NCI-H146 treated with DMSO at 0.1 percent for 48 hours (cell line): Measurements from ENCODE around the gene SNRPD3.
"Not testable (repeated sequence)": the region's sequence is repeated elsewhere in the genome, so short reads cannot be mapped to it uniquely, and the experiment has no call there.

Experiments used
- DNase-seq: peaks from one replicate; lab custom pipeline; 2025; ENCODE audit not compliant: unreplicated experiment; lab: John Stamatoyannopoulos, UW

SNRPD3 gene

GRCh38 chr22:24607429-24607983 is 51.7 kb downstream of the SNRPD3 start:
- DNase-seq: not testable (repeated sequence)

GRCh38 chr22:24608327-24608726 is 52.5 kb downstream of the SNRPD3 start:
- not testable (repeated sequence) for DNase-seq

- DNase-seq: not testable (repeated sequence)
These were observed 54.1 kb downstream of the SNRPD3 start for GRCh38 chr22:24609888-24610287.

- not testable (repeated sequence) for DNase-seq
These were observed 59.0 kb downstream of the SNRPD3 start for GRCh38 chr22:24614794-24615193.

- DNase-seq: not testable (repeated sequence)
These were observed 65.4 kb downstream of the SNRPD3 start for GRCh38 chr22:24621244-24621643.

- DNase-seq: not testable (repeated sequence)
These were observed 66.8 kb downstream of the SNRPD3 start for GRCh38 chr22:24622596-24622995.
